ENCODE measurements around the gene MXD3. TPM values are rescaled to one million over a fixed set of nuclear protein-coding genes. Genes with fewer than 3 reads are reported as not detected.

Gene MXD3
- polyA plus RNA-seq, 5 donors: 16.7 to 39.9 (median 30.3) TPM

- no peak for DNase-seq
Observed at GRCh38 chr5:177327539-177328522, 16.1 kb upstream of the MXD3 start.

GRCh38 chr5:177325868-177326381 lies 14.2 kb upstream of the MXD3 start:
- no peak for DNase-seq

GRCh38 chr5:177320879-177321278 lies 9.2 kb upstream of the MXD3 start:
- no peak for DNase-seq

DNA sequence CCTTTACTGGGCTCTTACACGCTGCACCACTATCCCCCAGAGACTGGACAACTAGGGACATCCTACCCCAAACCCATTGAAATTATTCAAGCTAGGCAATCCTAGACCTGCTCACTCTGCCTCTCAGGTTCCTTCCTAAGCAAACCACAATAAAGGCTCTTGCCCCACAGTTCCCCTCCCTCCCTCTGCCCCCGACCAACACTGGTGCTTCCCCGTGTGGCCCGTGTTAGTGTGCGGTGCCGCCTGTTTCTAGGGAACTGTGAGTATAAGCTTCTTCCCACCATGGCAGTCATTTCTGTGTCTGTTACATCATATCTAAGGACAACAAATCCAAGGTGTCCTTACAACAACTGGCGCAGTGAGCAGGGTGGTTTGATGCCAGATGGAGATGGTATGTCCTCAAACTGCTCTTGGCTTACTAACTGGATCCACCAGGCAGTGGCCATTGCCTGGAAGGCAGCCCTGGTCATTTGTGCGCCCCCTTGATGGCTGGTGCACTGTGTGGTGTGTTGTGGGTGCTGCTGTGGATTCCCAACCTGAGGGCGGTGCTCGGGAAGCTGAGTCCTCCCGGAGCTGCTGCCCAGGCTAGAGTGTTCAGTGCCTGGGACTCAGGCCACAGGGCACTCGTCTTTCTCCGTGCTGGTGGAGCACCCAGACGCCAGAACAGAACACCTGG lies 8.4 kb upstream of the MXD3 start:
- no peak for DNase-seq

DNA sequence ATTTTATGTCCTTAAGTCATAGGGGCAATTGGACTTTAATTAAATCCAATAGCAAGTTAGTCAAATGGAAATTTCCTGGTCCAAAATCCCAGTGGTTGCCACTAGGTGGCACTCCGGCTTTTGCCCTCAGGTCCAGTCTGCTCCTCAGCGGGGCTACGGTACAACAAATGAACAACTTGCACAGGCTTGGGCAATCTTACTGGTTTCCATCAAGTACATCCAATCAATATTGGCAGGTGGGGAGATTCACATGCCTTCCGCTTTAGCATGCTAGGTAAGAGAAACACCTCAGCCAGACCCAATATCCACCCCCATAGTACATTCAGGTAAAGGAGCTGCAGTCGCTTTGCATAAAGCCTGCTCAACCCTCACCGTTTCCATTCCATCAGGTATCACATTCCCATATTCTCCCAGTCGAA lies 6.3 kb upstream of the MXD3 start:
- no peak for DNase-seq

GRCh38 chr5:177316005-177316404 lies 4.3 kb upstream of the MXD3 start:
- DNase-seq: no peak

- DNase-seq: no peak
Observed at GRCh38 chr5:177315411-177315810, 3.7 kb upstream of the MXD3 start.

GRCh38 chr5:177314376-177315342 lies 3.0 kb upstream of the MXD3 start:
- no peak for DNase-seq

DNA sequence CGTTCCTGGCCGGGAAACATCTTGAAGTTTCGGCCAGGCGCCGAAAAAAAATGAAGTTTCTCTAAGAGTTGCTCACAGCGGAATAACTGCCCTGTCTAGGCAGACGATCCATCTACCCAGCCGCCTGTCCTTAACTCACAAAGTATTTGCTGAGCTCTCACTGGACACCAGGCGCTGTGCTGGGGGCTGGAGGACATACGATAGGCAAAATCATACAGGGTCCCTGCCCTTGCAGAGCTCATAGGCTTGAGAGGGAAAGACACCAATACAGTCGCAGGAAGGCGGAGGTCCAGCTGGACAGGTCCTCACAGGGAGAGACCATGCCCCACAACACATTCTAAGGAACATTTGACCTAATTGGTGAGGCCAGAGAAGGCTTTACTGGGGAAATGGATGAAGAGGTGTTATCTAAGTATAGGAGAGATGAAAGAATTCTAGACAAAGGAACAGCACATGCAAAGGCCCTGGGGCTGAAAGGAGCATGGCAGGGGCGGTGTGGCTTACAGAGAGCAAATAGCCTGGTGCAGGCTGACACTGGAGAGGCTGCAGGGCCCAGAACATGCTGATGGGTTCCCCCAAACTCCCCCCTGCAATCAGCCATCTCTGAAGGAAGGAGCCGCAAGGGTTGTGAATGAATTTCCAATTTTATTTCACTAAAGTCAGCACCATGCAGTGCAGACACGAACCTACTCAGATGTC lies 2.0 kb upstream of the MXD3 start:
- no peak for DNase-seq

DNA sequence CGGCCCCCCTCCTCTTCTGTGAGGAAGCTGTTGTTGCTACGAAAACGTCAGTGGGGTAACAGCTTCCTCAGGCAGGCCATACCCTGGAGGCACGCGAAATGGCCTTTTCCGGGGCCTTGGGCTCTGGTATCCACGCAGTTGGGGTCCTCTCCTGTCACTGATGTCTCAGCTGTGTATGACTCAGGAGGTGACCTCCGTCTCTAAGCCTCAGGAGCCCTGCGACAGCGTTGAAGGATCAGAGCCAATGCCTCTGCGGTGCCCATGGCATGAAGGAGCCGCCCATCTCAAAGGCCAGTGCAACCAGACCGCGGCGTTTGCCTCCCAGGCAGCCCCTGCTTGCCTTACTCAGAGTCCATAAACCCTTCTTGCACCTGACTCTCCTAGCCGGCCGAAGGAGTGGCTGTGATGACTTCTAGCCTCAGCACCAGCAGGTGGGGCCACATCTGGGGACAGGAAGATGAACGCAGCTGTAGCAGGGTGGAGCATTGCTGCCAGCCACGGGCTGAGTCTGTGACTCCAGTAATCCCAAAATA lies 1.0 kb upstream of the MXD3 start:
- DNase-seq: no peak

DNA sequence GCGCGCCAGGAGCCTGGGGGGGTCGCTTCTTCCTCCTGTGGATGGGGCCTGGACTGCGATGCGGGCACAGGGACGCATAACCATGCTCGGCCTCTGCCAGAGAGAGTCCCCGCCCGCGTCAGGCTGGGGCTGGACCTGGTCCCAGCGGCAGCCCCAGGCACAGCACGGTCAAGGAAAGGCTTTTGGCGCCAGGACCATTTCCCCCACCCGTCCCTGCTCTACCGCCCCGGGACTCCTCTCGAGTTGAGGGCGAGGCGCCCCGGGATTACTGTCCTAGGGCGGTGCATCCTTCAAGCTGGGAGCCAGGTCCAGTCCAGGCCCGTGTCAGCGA lies 341 bp downstream of the MXD3 start:
- no peak for DNase-seq

DNA sequence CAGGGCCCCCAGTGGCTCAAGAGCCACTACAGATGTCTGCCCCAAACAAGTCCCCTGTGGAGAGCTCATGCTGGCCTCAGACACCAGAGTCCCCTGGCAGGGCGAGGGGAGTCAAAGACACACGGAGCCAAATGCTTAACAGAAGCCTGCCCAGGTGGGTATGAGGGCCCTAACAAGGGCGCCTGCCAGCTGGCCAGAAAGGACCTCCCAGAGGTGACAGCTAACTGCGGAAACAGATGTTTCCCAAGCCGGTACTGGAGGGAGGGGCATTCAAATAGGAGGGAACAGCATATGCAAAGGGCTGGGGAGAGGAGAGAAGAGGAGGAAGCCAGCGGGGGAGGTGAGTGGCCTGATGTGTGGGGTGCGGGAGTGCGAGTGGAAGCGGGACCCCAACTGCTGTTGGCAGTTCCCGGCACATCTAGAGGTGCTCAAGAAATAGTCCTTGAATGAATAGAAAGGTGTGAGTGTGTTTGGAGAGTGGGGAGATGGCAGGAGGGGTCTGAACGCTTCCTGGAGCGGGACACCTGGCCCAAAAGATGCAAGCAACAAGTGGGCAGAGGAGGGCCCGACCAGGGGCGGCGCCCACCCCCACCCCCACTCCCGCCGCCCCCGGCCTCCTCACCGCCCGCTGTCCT lies 824 bp downstream of the MXD3 start:
- DNase-seq: no peak

DNA sequence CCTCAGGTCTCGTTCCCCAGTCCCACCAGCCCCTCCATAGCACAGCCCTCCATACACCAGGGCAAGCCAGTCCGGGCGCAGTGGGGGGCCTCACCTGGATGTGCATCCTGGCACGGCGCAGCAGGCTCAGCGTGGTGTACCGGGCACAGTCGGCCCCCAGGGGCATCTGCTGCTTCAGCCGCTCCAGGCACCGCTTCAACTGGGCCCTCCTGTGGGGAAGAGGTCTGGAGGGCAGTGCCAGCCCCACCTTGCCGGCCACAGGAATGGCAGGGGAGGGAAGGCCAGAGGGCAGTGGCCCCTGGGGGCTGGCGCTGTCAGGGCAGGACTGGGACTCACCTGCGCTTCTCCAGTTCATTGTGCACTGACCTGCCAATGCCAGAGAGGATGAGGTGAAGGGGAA lies 1.4 kb downstream of the MXD3 start:
- DNase-seq: no peak

DNA sequence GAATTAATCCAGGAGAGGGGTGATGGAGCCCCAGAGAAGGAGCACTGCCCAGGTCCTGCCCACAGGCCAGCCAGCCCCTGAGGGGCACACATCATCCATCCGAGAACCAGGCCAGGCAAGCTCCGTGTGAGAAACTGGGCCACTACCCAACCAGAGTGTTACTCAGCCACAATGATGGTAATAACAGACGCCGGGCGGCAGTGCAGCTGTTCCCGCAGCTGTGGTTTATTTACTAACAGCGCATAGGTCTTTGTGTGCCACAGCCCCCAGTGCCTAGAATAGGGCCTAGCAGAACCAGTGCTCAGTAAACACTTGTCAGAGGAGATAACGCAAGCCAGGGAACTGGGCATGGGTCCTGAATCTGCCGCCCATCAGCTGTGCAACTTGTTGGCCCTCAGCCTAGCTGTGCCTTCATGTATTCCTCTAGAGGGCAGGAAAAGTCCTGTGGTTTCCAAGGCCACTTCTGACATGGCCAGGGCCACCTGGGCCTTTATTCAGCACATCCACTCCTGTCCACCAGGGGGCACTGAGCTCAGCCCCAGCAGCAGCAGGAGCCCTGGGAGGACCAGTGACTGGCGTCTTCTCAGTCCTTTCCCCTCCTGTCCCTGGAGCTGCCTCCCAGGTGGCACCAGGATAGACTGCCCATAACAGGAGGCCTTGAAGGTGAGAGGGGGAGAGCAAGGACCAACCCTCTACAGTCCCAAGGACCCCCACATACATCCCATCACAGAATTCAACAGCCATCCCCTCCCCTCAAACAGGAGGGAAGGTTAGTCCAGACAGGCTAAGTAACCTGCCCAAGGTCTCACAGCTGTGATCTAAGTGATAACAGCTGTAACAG lies 2.1 kb downstream of the MXD3 start:
- no peak for DNase-seq

GRCh38 chr5:177308740-177309139 lies 3.0 kb downstream of the MXD3 start:
- DNase-seq: no peak

GRCh38 chr5:177307544-177308363 lies 3.9 kb downstream of the MXD3 start:
- DNase-seq: no peak

- DNase-seq: no peak
Observed at GRCh38 chr5:177306674-177307543, 4.8 kb downstream of the MXD3 start.

Measured in right lung (tissue), 5 donors.